PFSK-1 (cell line): ENCODE data around the gene LORICRIN.

Experiments
- SIN3A ChIP-seq: IDR thresholded peaks from 2 replicates; pipeline ENCODE4 v1.6.1; 2012; ENCODE audit warnings: mild to moderate bottlenecking, low read length, moderate library complexity, borderline replicate concordance; ENCODE audit not compliant: insufficient read depth
- TF ChIP-seq, protein P1 (sequence below), 2 experiments: IDR thresholded peaks; 2 replicates each; pipeline versions ENCODE4 v1.6.1 to v1.8.0; 2011 to 2012; ENCODE audit warnings: low read depth in 2 of 2, low read length in 2 of 2, control low read depth in 1 of 2, inconsistent platforms in 1 of 2, mild to moderate bottlenecking in 1 of 2, moderate library complexity in 1 of 2; ENCODE audit not compliant: insufficient read depth in 1 of 2

DNA sequence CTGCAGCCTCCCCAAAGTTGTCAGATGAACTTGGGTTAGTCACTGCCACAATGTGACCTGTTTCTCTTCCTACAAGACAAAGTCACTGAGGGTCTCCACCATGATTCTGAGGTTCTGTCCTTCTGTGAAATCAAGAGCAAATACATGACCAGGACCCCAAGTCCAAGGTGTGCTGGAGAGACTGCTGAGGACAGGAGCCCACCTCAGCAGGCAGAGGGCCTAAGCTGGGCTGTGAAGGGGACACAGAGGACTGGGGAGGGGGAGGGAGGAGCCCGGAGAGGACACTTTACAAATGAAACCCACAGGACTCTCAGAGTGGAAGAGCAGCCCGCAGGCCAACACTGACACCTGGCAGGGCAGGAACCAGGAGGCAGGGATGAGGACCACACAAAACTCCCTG lies 50.0 kb downstream of the LORICRIN start:
- no peak for TF ChIP-seq SIN3A
- TF ChIP-seq, protein P1, sequence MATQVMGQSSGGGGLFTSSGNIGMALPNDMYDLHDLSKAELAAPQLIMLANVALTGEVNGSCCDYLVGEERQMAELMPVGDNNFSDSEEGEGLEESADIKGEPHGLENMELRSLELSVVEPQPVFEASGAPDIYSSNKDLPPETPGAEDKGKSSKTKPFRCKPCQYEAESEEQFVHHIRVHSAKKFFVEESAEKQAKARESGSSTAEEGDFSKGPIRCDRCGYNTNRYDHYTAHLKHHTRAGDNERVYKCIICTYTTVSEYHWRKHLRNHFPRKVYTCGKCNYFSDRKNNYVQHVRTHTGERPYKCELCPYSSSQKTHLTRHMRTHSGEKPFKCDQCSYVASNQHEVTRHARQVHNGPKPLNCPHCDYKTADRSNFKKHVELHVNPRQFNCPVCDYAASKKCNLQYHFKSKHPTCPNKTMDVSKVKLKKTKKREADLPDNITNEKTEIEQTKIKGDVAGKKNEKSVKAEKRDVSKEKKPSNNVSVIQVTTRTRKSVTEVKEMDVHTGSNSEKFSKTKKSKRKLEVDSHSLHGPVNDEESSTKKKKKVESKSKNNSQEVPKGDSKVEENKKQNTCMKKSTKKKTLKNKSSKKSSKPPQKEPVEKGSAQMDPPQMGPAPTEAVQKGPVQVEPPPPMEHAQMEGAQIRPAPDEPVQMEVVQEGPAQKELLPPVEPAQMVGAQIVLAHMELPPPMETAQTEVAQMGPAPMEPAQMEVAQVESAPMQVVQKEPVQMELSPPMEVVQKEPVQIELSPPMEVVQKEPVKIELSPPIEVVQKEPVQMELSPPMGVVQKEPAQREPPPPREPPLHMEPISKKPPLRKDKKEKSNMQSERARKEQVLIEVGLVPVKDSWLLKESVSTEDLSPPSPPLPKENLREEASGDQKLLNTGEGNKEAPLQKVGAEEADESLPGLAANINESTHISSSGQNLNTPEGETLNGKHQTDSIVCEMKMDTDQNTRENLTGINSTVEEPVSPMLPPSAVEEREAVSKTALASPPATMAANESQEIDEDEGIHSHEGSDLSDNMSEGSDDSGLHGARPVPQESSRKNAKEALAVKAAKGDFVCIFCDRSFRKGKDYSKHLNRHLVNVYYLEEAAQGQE (IDR thresholded peaks at IDR 0.05; ENCODE audit: insufficient read depth in 1 of 2, low read depth in 2 of 2, low read length in 2 of 2) = no peak
